Heart right ventricle (tissue), 16 donors: ENCODE measurements around the gene PLEKHG5. TPM values are rescaled to one million over a fixed set of nuclear protein-coding genes. Genes with fewer than 3 reads are reported as not detected.

Experiments used
- ATAC-seq, 8 donors: fragments of 200-7000 bp; cut with Tn5 transposase; one replicate each; pipeline ENCODE4 v1.9.1; 2020; ENCODE audit warnings: mild to moderate bottlenecking in 8 of 8, moderate library complexity in 8 of 8, moderate number of reproducible peaks in 1 of 8
- DNase-seq, 2 donors: peaks; one replicate each; pipeline ENCODE4 v3.0.0-alpha.2; 2020
- H3K27ac ChIP-seq, 10 donors: fragments of 200-600 bp; sonication (generic) in 2 of 10; one replicate each; pipeline versions ENCODE4 v1.5.0 to v1.8.0; 2020 to 2022; ENCODE audit warnings: mild to moderate bottlenecking in 3 of 10
- H3K27me3 ChIP-seq, 7 donors: fragments of 200-600 bp; one replicate each; pipeline ENCODE4 v1.8.0; 2021 to 2022; ENCODE audit warnings: mild to moderate bottlenecking in 2 of 7
- H3K36me3 ChIP-seq, 9 donors: fragments of 200-600 bp; sonication (generic) in 1 of 9; one replicate each; pipeline versions ENCODE4 v1.5.0 to v1.8.0; 2020 to 2022; ENCODE audit warnings: mild to moderate bottlenecking in 2 of 9
- H3K4me1 ChIP-seq, 9 donors: fragments of 200-600 bp; sonication (generic) in 1 of 9; one replicate each; pipeline versions ENCODE4 v1.5.0 to v1.8.0; 2020 to 2022; ENCODE audit warnings: mild to moderate bottlenecking in 4 of 9
- H3K4me3 ChIP-seq, 10 donors: fragments of 200-600 bp; sonication (generic) in 2 of 10; one replicate each; pipeline versions ENCODE4 v1.5.0 to v1.8.0; 2020 to 2022; ENCODE audit warnings: mild to moderate bottlenecking in 7 of 10, moderate library complexity in 2 of 10
- H3K9me3 ChIP-seq, 11 donors: fragments of 200-600 bp in 10 of 11; sonication (generic) in 2 of 11; one replicate each; pipeline versions ENCODE4 v1.5.0 to v1.8.0; 2013 to 2022; ENCODE audit warnings: mild to moderate bottlenecking in 2 of 11, control low read depth in 1 of 11, moderate library complexity in 1 of 11
- CTCF ChIP-seq, 9 donors: fragments of 200-600 bp; sonication (generic) in 2 of 9; IDR thresholded peaks; one replicate each; pipeline versions ENCODE4 v1.5.0 to v1.8.0; 2021 to 2022; ENCODE audit warnings: antibody characterized with exemption in 9 of 9, mild to moderate bottlenecking in 5 of 9, moderate library complexity in 1 of 9
- whole genome bisulfite sequencing, 2 donors: extraction: QIAGEN DNeasy Blood & Tissue Kit; methylation state at CpG; one replicate each; pipeline ENCODE4 v1.1.7; 2013; ENCODE audit warnings: inconsistent platforms in 1 of 2; 5-methylcytosine and 5-hydroxymethylcytosine counted together
- intact Hi-C, 10 donors: fragments of 100-400 bp; cut with DNase I; formaldehyde crosslinking; loops; one replicate each; pipeline versions ENCODE4 v1.11.1 to v1.14.2; 2022
- polyA plus RNA-seq, 2 donors: library from polyadenylated mRNA; stranded (reverse); fragments of 200-250 nt; gene quantifications; one replicate each; pipeline ENCODE4 v1.2.3, GENCODE V29; 2013
- total RNA-seq, 10 donors: library from RNA; stranded (reverse); fragmentation: NEBNext Ultra II Directional in 3 of 10; extraction: Animal tissue kit (Norgen Biotek cat#: 25700) in 3 of 10; gene quantifications; one replicate each; pipeline versions ENCODE4 v1.2.1 to v1.2.4, GENCODE V29; 2021 to 2023
- donor health status: Arrhythmogenic right ventricular cardiomyopathy.
- donor health status: ischemic (EF 13 %, LVEDD 7.1; RV severe dilation, severe dysfunction).
- donor health status: healthy with polysubstance abuse.
- donor health status: DM: no; HTN: yes; CAD: no.
- donor health status: DM: no; HTN: no; CAD: no.
- donor health status: ischemic (EF 25% LVEDD 6.9; RV normal size, moderate dysfunction).
- donor health status: ischemic (EF 25% LVEDD 5.7; RV mildly dilated, moderate dysfunction).
- donor health status: healthy.
- donor health status: DM: yes; HTN: yes; CAD: no.
- donor health status: Ischemic cardiomyopathy.
- donor health status: ischemic (EF 35%, LVEDD 5.7; RV mildly dilated, moderate dysfunction).
- donor health status: nonischemic (EF 11% LVEDD 7.7; RV severe dilation, severe dysfunction).
- donor health status: DM: yes; HTN: yes; CAD: no.
- donor health status: PGD.
- donor health status: ischemic (EF 29% LVEDD 5.4; RV normal size, mild dysfunction).
- donor health status: nonischemic (EF 23%, LVEDD 6.1; RV moderate dilation, normal function).

The PLEKHG5 gene
- total and polyA plus RNA-seq, 12 donors: 6.6 to 28.7 (median 15.3) TPM

- Histone ChIP-seq H3K4me1 (peaks cover 0 to 4% (median 0%) of the 10 kb centered on the region in 9 donors), H3K4me3 (no peak overlapping the region), H3K36me3 (peaks cover 0 to 99% (median 56%) of the 10 kb centered on the region in 9 donors), H3K27ac (no peak overlapping the region), H3K27me3 (no peaks in the 10 kb centered on the region), H3K9me3 (no peaks in the 10 kb centered on the region)
- 84 to 86% methylated on average over 7 of the region's 7 CpGs for WGBS, 2 donors
- intact Hi-C loops: no loop called here
- ATAC-seq: no peak
- TF ChIP-seq CTCF (IDR thresholded peaks at IDR 0.05): no peak
- DNase-seq: no peak
Observed at GRCh38 chr1:6528492-6528891, 37.0 kb upstream of the PLEKHG5 start.

- intact Hi-C loops: no loop called here
- ATAC-seq: no peak
- H3K36me3 ChIP-seq: peaks cover 0 to 77% (median 34%) of the 10 kb centered on the region in 9 donors
Observed at GRCh38 chr1:6526316-6526715, 34.8 kb upstream of the PLEKHG5 start.

GRCh38 chr1:6523566-6523965 is 32.1 kb upstream of the PLEKHG5 start:
- Histone ChIP-seq H3K4me1 (peaks cover 0 to 19% (median 9%) of the 10 kb centered on the region in 9 donors), H3K36me3 (peaks cover 0 to 50% (median 24%) of the 10 kb centered on the region in 9 donors), H3K4me3 (no peak overlapping the region), H3K27me3 (no peaks in the 10 kb centered on the region), H3K9me3 (no peaks in the 10 kb centered on the region), H3K27ac (peak overlapping the region in 1 of 10 donors; percentile 26)
- ATAC-seq (peak in 7 of 8 donors; percentile 56 to 73 (median 66)), DNase-seq (no peak)
- intact Hi-C loops: loop anchor here in 6 of 10 donors (2.0 to 5.0 kb wide), 2 partner anchors 36 to 37 kb away; no protein-coding TSS in a partner anchor
- TF ChIP-seq CTCF (IDR thresholded peaks at IDR 0.05): peak; percentile 26 to 68 (median 57)
- WGBS, 2 donors: 43 to 44% methylated on average over 6 of the region's 6 CpGs

More at GRCh38 chr1:6526316-6526715, 34.8 kb upstream of the PLEKHG5 start:
- no peaks in the 10 kb centered on the region for H3K27me3 ChIP-seq
- no peak overlapping the region for H3K27ac ChIP-seq
- no peak for DNase-seq
- no peak for TF ChIP-seq CTCF (IDR thresholded peaks at IDR 0.05)
- no peak overlapping the region for H3K4me3 ChIP-seq
- H3K4me1 ChIP-seq: peaks cover 0 to 7% (median 0%) of the 10 kb centered on the region in 9 donors
- 86 to 90% methylated on average over 11 of the region's 11 CpGs for WGBS, 2 donors
- H3K9me3 ChIP-seq: no peaks in the 10 kb centered on the region

- no peak for ATAC-seq
- Histone ChIP-seq H3K9me3 (no peaks in the 10 kb centered on the region), H3K36me3 (peaks cover 0 to 29% (median 17%) of the 10 kb centered on the region in 9 donors), H3K27me3 (no peaks in the 10 kb centered on the region), H3K4me1 (peaks cover 0 to 19% (median 9%) of the 10 kb centered on the region in 9 donors), H3K4me3 (no peak overlapping the region), H3K27ac (no peak overlapping the region)
- TF ChIP-seq CTCF (IDR thresholded peaks at IDR 0.05): no peak
- WGBS, 2 donors: 80 to 82% methylated on average over 5 of the region's 5 CpGs
- intact Hi-C loops: loop anchor here in 5 of 10 donors (5.0 kb wide), 1 partner anchor 34 kb away; no protein-coding TSS in a partner anchor
- DNase-seq: no peak
Observed at GRCh38 chr1:6521536-6521935, 30.1 kb upstream of the PLEKHG5 start.
